H1 (cell line): ENCODE results near the gene MGLL. TPM values are rescaled to one million over a fixed set of nuclear protein-coding genes. Genes with fewer than 3 reads are reported as not detected.

Source experiments
- CTCF ChIA-PET: fragments of 300-600 bp; sonication (Branson Sonifier 250); formaldehyde crosslinking; loops from one replicate; lab custom pipeline; 2021; ENCODE audit not compliant: partially characterized antibody; lab: Charles Lee
- POLR2A ChIA-PET: fragments of 300-600 bp; sonication (Branson Sonifier 250); formaldehyde crosslinking; loops from one replicate; lab custom pipeline; 2021; ENCODE audit warnings: inconsistent platforms; ENCODE audit not compliant: partially characterized antibody; lab: Charles Lee
- DNase-seq, 2 experiments: peaks; one replicate each; pipeline versions ENCODE4 v3.0.0 to v3.0.0-alpha.2; 2010 to 2022; ENCODE audit warnings: low spot score in 2 of 2, low read depth in 1 of 2, mixed read lengths in 1 of 2
- FAIRE-seq: peaks from 2 replicates; lab custom pipeline; 2011; peaks lifted over from hg19 to GRCh38; lab: Jason Lieb, UNC
- H2AFZ ChIP-seq: 2 replicates; pipeline ENCODE4 v1.8.1; 2012; ENCODE audit warnings: low read length, inconsistent platforms
- H2AK5ac ChIP-seq: 2 replicates; pipeline ENCODE4 v1.6.1; 2013; ENCODE audit warnings: low read depth, low read length
- H2BK120ac ChIP-seq: replicated peaks from 2 replicates; pipeline ENCODE3; 2013; ENCODE audit warnings: low read depth, low read length, inconsistent platforms
- H2BK12ac ChIP-seq: 2 replicates; pipeline ENCODE4 v1.6.1; 2013; ENCODE audit warnings: low read depth, low read length
- H2BK15ac ChIP-seq: 2 replicates; pipeline ENCODE4 v1.6.1; 2013; ENCODE audit warnings: low read length
- H2BK20ac ChIP-seq: 2 replicates; pipeline ENCODE4 v1.6.1; 2013; ENCODE audit warnings: low read length
- H2BK5ac ChIP-seq: 2 replicates; pipeline ENCODE4 v1.6.1; 2013; ENCODE audit warnings: low read depth, low read length
- H3K14ac ChIP-seq: 2 replicates; pipeline ENCODE4 v1.6.1; 2013; ENCODE audit warnings: inconsistent platforms; ENCODE audit not compliant: insufficient read length
- H3K18ac ChIP-seq: 2 replicates; pipeline ENCODE4 v1.6.1; 2013; ENCODE audit warnings: low read length; ENCODE audit errors: extremely low read depth
- H3K23ac ChIP-seq: 2 replicates; pipeline ENCODE4 v1.6.1; 2013; ENCODE audit warnings: inconsistent platforms; ENCODE audit not compliant: insufficient read length
- H3K23me2 ChIP-seq: 2 replicates; pipeline ENCODE4 v1.6.1; 2013; ENCODE audit warnings: low read depth, low read length
- H3K27ac ChIP-seq: 2 replicates; pipeline ENCODE4 v1.6.1; 2011; ENCODE audit warnings: low read depth, low read length, inconsistent platforms
- H3K27me3 ChIP-seq, 4 experiments: replicated peaks in 1 of 4; 1 replicate in 1 of 4; 2 replicates in 3 of 4; pipeline versions ENCODE4 v1.6.1 to v1.8.1; 2011 to 2013; ENCODE audit warnings: low read length in 3 of 4, mild to moderate bottlenecking in 3 of 4, inconsistent platforms in 2 of 4, mixed read lengths in 2 of 4, moderate library complexity in 1 of 4; ENCODE audit not compliant: control insufficient read depth in 3 of 4, insufficient read depth in 3 of 4; ENCODE audit errors: extremely low read depth in 1 of 4
- H3K36me3 ChIP-seq, 4 experiments: 2 replicates each; pipeline versions ENCODE4 v1.6.1 to v1.8.1; 2011 to 2013; ENCODE audit warnings: mild to moderate bottlenecking in 4 of 4, low read length in 3 of 4, moderate library complexity in 2 of 4, control low read depth in 1 of 4, inconsistent platforms in 1 of 4; ENCODE audit not compliant: insufficient read depth in 4 of 4, control insufficient read depth in 2 of 4
- H3K4ac ChIP-seq: replicated peaks from 2 replicates; pipeline ENCODE3; 2013; ENCODE audit warnings: low read length, low read depth, mixed read lengths, inconsistent platforms; ENCODE audit not compliant: insufficient read length
- H3K4me1 ChIP-seq, 4 experiments: replicated peaks in 1 of 4; 1 replicate in 1 of 4; 2 replicates in 3 of 4; pipeline versions ENCODE4 v1.6.1 to v1.8.1; 2011 to 2013; ENCODE audit warnings: low read length in 3 of 4, inconsistent platforms in 2 of 4, mixed read lengths in 1 of 4; ENCODE audit not compliant: insufficient read depth in 4 of 4, control insufficient read depth in 3 of 4
- H3K4me2 ChIP-seq, 2 experiments: 2 replicates each; pipeline versions ENCODE4 v1.6.1 to v1.8.1; 2011 to 2013; ENCODE audit warnings: low read depth in 2 of 2, low read length in 2 of 2, control low read depth in 1 of 2, inconsistent platforms in 1 of 2, mild to moderate bottlenecking in 1 of 2; ENCODE audit not compliant: insufficient read depth in 1 of 2
- H3K4me3 ChIP-seq, 4 experiments: fragments of 200-600, 300-600 bp in 1 of 4; sonication (generic), shearing (Covaris generic), sonication (Bioruptor Twin) in 1 of 4; 2 replicates each; pipeline versions ENCODE4 v1.5.1 to v1.8.1; 2011 to 2016; ENCODE audit warnings: low read length in 4 of 4, low read depth in 3 of 4, control low read depth in 2 of 4, inconsistent platforms in 2 of 4, mild to moderate bottlenecking in 2 of 4, mixed read lengths in 1 of 4, moderate library complexity in 1 of 4; ENCODE audit not compliant: insufficient read depth in 2 of 4; ENCODE audit errors: extremely low read depth in 1 of 4
- H3K56ac ChIP-seq: replicated peaks from 2 replicates; pipeline ENCODE3; 2013; ENCODE audit warnings: low read depth, mild to moderate bottlenecking, mixed read lengths, low read length, inconsistent platforms; ENCODE audit not compliant: insufficient read length
- H3K79me1 ChIP-seq: 2 replicates; pipeline ENCODE4 v1.6.1; 2013; ENCODE audit warnings: low read depth, low read length, control low read depth
- H3K79me2 ChIP-seq, 2 experiments: 2 replicates each; pipeline versions ENCODE4 v1.6.1 to v1.8.1; 2012 to 2013; ENCODE audit warnings: low read length in 2 of 2, mild to moderate bottlenecking in 2 of 2, inconsistent platforms in 1 of 2; ENCODE audit not compliant: insufficient read depth in 2 of 2, control insufficient read depth in 1 of 2
- H3K9ac ChIP-seq, 4 experiments: replicated peaks in 1 of 4; 1 replicate in 1 of 4; 2 replicates in 3 of 4; pipeline versions ENCODE4 v1.6.1 to v1.8.1; 2011 to 2013; ENCODE audit warnings: low read depth in 3 of 4, low read length in 3 of 4, control low read depth in 2 of 4, mild to moderate bottlenecking in 2 of 4, moderate library complexity in 2 of 4, inconsistent platforms in 1 of 4; ENCODE audit errors: extremely low read depth in 1 of 4
- H3K9me3 ChIP-seq, 2 experiments: 2 replicates each; pipeline versions ENCODE4 v1.6.1 to v1.8.1; 2012 to 2013; ENCODE audit warnings: mild to moderate bottlenecking in 2 of 2, moderate library complexity in 2 of 2, control low read depth in 1 of 2, inconsistent platforms in 1 of 2, low read depth in 1 of 2, low read length in 1 of 2, mixed read lengths in 1 of 2; ENCODE audit not compliant: insufficient read depth in 2 of 2
- H4K20me1 ChIP-seq, 2 experiments: replicated peaks in 1 of 2; 2 replicates each; pipeline versions ENCODE3 to v1.8.1; 2011 to 2013; ENCODE audit warnings: inconsistent platforms in 2 of 2, low read length in 2 of 2, mild to moderate bottlenecking in 1 of 2; ENCODE audit not compliant: insufficient read depth in 2 of 2, control insufficient read depth in 1 of 2
- H4K5ac ChIP-seq: 2 replicates; pipeline ENCODE4 v1.6.1; 2013; ENCODE audit warnings: low read length, low read depth, mixed read lengths, inconsistent platforms; ENCODE audit not compliant: insufficient read length
- H4K8ac ChIP-seq: 2 replicates; pipeline ENCODE4 v1.8.0; 2013; ENCODE audit warnings: mild to moderate bottlenecking, moderate library complexity, low read length, inconsistent platforms; ENCODE audit not compliant: insufficient read depth; ENCODE audit errors: extremely low read depth
- H4K91ac ChIP-seq: replicated peaks from 2 replicates; pipeline ENCODE3; 2013; ENCODE audit warnings: low read length, mixed read lengths, inconsistent platforms; ENCODE audit not compliant: insufficient read length
- BACH1 ChIP-seq: IDR thresholded peaks from 2 replicates; pipeline ENCODE4 v1.6.1; 2012; ENCODE audit warnings: low read length, improper control_type of control experiment
- BRCA1 ChIP-seq: IDR thresholded peaks from 2 replicates; pipeline ENCODE4 v1.6.1; 2012; ENCODE audit warnings: low read depth, low read length, improper control_type of control experiment
- CHD2 ChIP-seq: IDR thresholded peaks from 2 replicates; pipeline ENCODE4 v1.6.1; 2012; ENCODE audit warnings: low read length, improper control_type of control experiment
- EZH2 ChIP-seq: fragments of 200-600 bp; sonication (generic); IDR thresholded peaks from 2 replicates; pipeline ENCODE4 v1.7.1; 2012; ENCODE audit warnings: low read depth, mild to moderate bottlenecking, moderate library complexity, low read length, inconsistent platforms; ENCODE audit not compliant: severe bottlenecking
- GABPA ChIP-seq: IDR thresholded peaks from 2 replicates; pipeline ENCODE4 v1.6.1; 2011; ENCODE audit warnings: mild to moderate bottlenecking, low read length, moderate library complexity, borderline replicate concordance; ENCODE audit not compliant: insufficient read depth
- JUN ChIP-seq: IDR thresholded peaks from 2 replicates; pipeline ENCODE4 v1.6.1; 2011; ENCODE audit warnings: low read depth, mild to moderate bottlenecking, improper control_type of control experiment, low read length
- NANOG ChIP-seq: IDR thresholded peaks from 2 replicates; pipeline ENCODE4 v1.6.1; 2011; ENCODE audit warnings: low read length, low read depth, mild to moderate bottlenecking, inconsistent platforms; ENCODE audit not compliant: insufficient read depth, poor library complexity, severe bottlenecking
- NRF1 ChIP-seq: IDR thresholded peaks from 2 replicates; pipeline ENCODE4 v1.6.1; 2011; ENCODE audit warnings: mild to moderate bottlenecking, low read depth, low read length, improper control_type of control experiment
- POU5F1 ChIP-seq: IDR thresholded peaks from 2 replicates; pipeline ENCODE4 v1.6.1; 2011; ENCODE audit warnings: low read depth, mild to moderate bottlenecking, low read length, moderate library complexity
- SP1 ChIP-seq: IDR thresholded peaks from 2 replicates; pipeline ENCODE4 v1.6.1; 2011; ENCODE audit warnings: low read depth, low read length
- WGBS, 2 experiments: shearing (Covaris generic) in 1 of 2; methylation state at CpG; one replicate each; pipeline versions ENCODE4 v1.1.6 to v1.1.7; 2013 to 2015; ENCODE audit warnings: low lambda C conversion rate in 2 of 2, mixed read lengths in 2 of 2, inconsistent platforms in 1 of 2, low coverage in 1 of 2, missing lambda C conversion rate in 1 of 2; ENCODE audit not compliant: insufficient replicate concordance in 2 of 2, insufficient coverage in 1 of 2, insufficient read length in 1 of 2; ENCODE audit errors: extremely low coverage in 1 of 2, missing lambda C conversion rate in 1 of 2; 5-methylcytosine and 5-hydroxymethylcytosine counted together
- polyA plus RNA-seq, 7 experiments: library from polyadenylated mRNA; depleted of rRNA in 3 of 7; stranded (reverse) in 5 of 7; unstranded in 2 of 7; fragments of >200 nt in 5 of 7; fragments of 200-250 nt in 2 of 7; gene quantifications; 1 replicate in 5 of 7; 2 replicates in 1 of 7; 4 replicates in 1 of 7; pipeline versions ENCODE4 v1.2.1 to v1.2.3, GENCODE V29; 2011 to 2013; ENCODE audit warnings: missing spikeins in 2 of 7, mixed read lengths in 2 of 7
- total RNA-seq: library from RNA; stranded (reverse); fragmentation: NEBNext Ultra II Directional; extraction: Animal tissue kit (Norgen Biotek cat#: 25700); gene quantifications from 2 replicates; pipeline ENCODE4 v1.2.1, GENCODE V29; 2021

The MGLL gene
- total and polyA plus RNA-seq, 2 of the 8 experiments (the other 6 are each of a cell fraction or from before 2014, with no cell fraction given): 0.05 to 0.34 TPM

- TF ChIP-seq CHD2 (no peak), BACH1 (no peak), SP1 (no peak), GABPA (no peak), BRCA1 (no peak), NANOG (no peak), NRF1 (no peak), POU5F1 (no peak), JUN (no peak), EZH2 (no peak)
- POLR2A ChIA-PET: no interaction called here
- FAIRE-seq: no peak
Measured at GRCh38 chr3:127803619-127804018, 18.7 kb downstream of the MGLL start.

More at GRCh38 chr3:127803619-127804018, 18.7 kb downstream of the MGLL start:
- H2BK120ac ChIP-seq: no peak overlapping the region
- H3K4me3 ChIP-seq: no peak overlapping the region
- peak overlapping the region; percentile 55; the same call in 1 of the 2 replicates for H2AFZ ChIP-seq
- no peak overlapping the region for H3K27ac ChIP-seq
- DNase-seq: no peak
- no peaks in the 10 kb centered on the region for H3K36me3 ChIP-seq
- no peak overlapping the region for H3K14ac ChIP-seq
- WGBS, 2 experiments: 76% methylated on average over 4 of the region's 4 CpGs; no CpG with 5 or more reads in 1 of the 2 experiments
- no peak overlapping the region for H2BK15ac ChIP-seq
- no peak overlapping the region for H2BK12ac ChIP-seq
- H3K9ac ChIP-seq: no peak overlapping the region
- no peak overlapping the region for H3K4me2 ChIP-seq
- no peaks in the 10 kb centered on the region for H3K4me1 ChIP-seq
- H3K9me3 ChIP-seq: 0 out of 4 replicates have a peak, but pooled peaks cover 0 to 2% of the 10 kb centered on the region in 2 experiments
- CTCF ChIA-PET: interaction anchor here (1.9 to 3.0 kb wide), 3 partner anchors 12 to 124 kb away, joined by 4 to 15 read pairs (median 5); no protein-coding TSS in a partner anchor
- H3K79me1 ChIP-seq: no peaks in the 10 kb centered on the region
- H3K27me3 ChIP-seq: no peaks in the 10 kb centered on the region
- H3K4ac ChIP-seq: no peak overlapping the region
- H3K79me2 ChIP-seq: no peaks in the 10 kb centered on the region
- no peak overlapping the region for H3K56ac ChIP-seq
- no peak overlapping the region for H3K23ac ChIP-seq
- H2BK5ac ChIP-seq: no peak overlapping the region
- no peak overlapping the region for H4K91ac ChIP-seq
- H3K18ac ChIP-seq: no peak overlapping the region
- peaks cover 4% of the 10 kb centered on the region; the same call in 1 of the 2 replicates for H3K23me2 ChIP-seq
- H4K5ac ChIP-seq: no peak overlapping the region
- no peak overlapping the region for H4K8ac ChIP-seq
- H2BK20ac ChIP-seq: no peak overlapping the region
- H4K20me1 ChIP-seq: peaks cover 0 to 4% of the 10 kb centered on the region in 2 experiments
- no peak overlapping the region for H2AK5ac ChIP-seq
